ENCODE data around the gene DPYSL5. TPM values are rescaled to one million over a fixed set of nuclear protein-coding genes. Genes with fewer than 3 reads are reported as not detected.

Gene DPYSL5
- total and polyA plus RNA-seq, 10 of the 15 experiments (the other 5 are each of a cell fraction or from before 2014, with no cell fraction given), result not detected

- Histone ChIP-seq H3K4me1 (ENCODE audit: control insufficient read depth, insufficient read depth, low read length) (no peaks in the 10 kb centered on the region), H4K20me1 (ENCODE audit: control insufficient read depth, insufficient read depth) (no peaks in the 10 kb centered on the region), H3K36me3 (ENCODE audit: control insufficient read depth in 2 of 2, insufficient read depth in 2 of 2, low read length in 1 of 2) (no peaks in the 10 kb centered on the region), H3K4me2 (ENCODE audit: control insufficient read depth, insufficient read depth) (no peak overlapping the region), H3K9ac (ENCODE audit: control insufficient read depth, insufficient read depth, low read length) (no peak overlapping the region), H3K27me3 (replicated peaks in 1 of 2; ENCODE audit: control insufficient read depth in 2 of 2, insufficient read depth in 2 of 2, low read length in 1 of 2) (no peaks in the 10 kb centered on the region), H2AFZ (ENCODE audit: control insufficient read depth, low read depth, low read length) (no peak overlapping the region), H3K9me3 (replicated peaks; ENCODE audit: control insufficient read depth, insufficient read depth, low read length) (no peaks in the 10 kb centered on the region), H3K27ac (ENCODE audit: control insufficient read depth, insufficient read depth) (no peak overlapping the region), H3K79me2 (ENCODE audit: control insufficient read depth, insufficient read depth, low read length) (no peaks in the 10 kb centered on the region), H3K4me3 (no peak overlapping the region)
- SMC1A ChIA-PET (ENCODE audit: uncharacterized antibody, unreplicated experiment), result no interaction called here
- 47% methylated on average over 2 of the region's 2 CpGs for WGBS (ENCODE audit: insufficient coverage, insufficient replicate concordance, low lambda C conversion rate, missing lambda C conversion rate)
- BruUV-seq (replicated peaks), result no TSS peak
- DNase-seq (ENCODE audit: low read depth, low spot score), result no peak
- RAD21 ChIA-PET (ENCODE audit: unreplicated experiment), result no interaction called here
- no peak for TF ChIP-seq YY1 (IDR thresholded peaks at IDR 0.05; ENCODE audit: low read depth, low read length)
- TF ChIP-seq EED (IDR thresholded peaks at IDR 0.05; ENCODE audit: low read depth), result no peak
- no peak for TF ChIP-seq CBX3 (IDR thresholded peaks at IDR 0.05; ENCODE audit: borderline replicate concordance, low read depth)
- TF ChIP-seq CREB1 (IDR thresholded peaks at IDR 0.05; ENCODE audit: low read depth), result no peak
- no peak for TF ChIP-seq WRNIP1 (IDR thresholded peaks at IDR 0.05; ENCODE audit: borderline replicate concordance, low read depth, low read length)
- TF ChIP-seq LARP7 (IDR thresholded peaks at IDR 0.05), result no peak
- no peak for TF ChIP-seq MTA3 (IDR thresholded peaks at IDR 0.05; ENCODE audit: borderline replicate concordance, low read length)
- no peak for TF ChIP-seq ZNF274 (IDR thresholded peaks at IDR 0.05; ENCODE audit: insufficient read depth, insufficient read length)
- TF ChIP-seq CHD4 (IDR thresholded peaks at IDR 0.05), result no peak
- TF ChIP-seq POLR2AphosphoS5 (IDR thresholded peaks at IDR 0.05; ENCODE audit: low read length), result no peak
- CTCF ChIA-PET, result interaction anchor here (0.6 kb wide), 1 partner anchor 534 kb away, joined by 3 read pairs; no protein-coding TSS in a partner anchor
- ATAC-seq, result no peak
- POLR2A ChIA-PET, result interaction anchor here (0.7 kb wide), 1 partner anchor 83 kb away, joined by 4 read pairs; no protein-coding TSS in a partner anchor
- intact Hi-C loops (cut with micrococcal nuclease; ENCODE audit: unreplicated experiment), result no loop called here
- in situ Hi-C loops (cut with MboI), result no loop called here
- no peak for FAIRE-seq
Measured at GRCh38 chr2:26807788-26808460, 40.0 kb upstream of the DPYSL5 start.

Measured in GM12878 (cell line).